ENCODE data around the gene SLC44A4.

The SLC44A4 gene

GRCh38 chr6:31881136-31881859, 2.5 kb upstream of the SLC44A4 start:
- H3F3A ChIP-seq (ENCODE audit: insufficient read depth, low read length), result no peaks in the 10 kb centered on the region
- H3K4me2 ChIP-seq (ENCODE audit: low read depth, low read length), result no peak overlapping the region
- no peaks in the 10 kb centered on the region for H3K27me3 ChIP-seq (replicated peaks; ENCODE audit: insufficient read depth, low read length)
- no peaks in the 10 kb centered on the region for H3K9me3 ChIP-seq (replicated peaks; ENCODE audit: insufficient read depth, low read length)
- no peak for DNase-seq
- H4K20me1 ChIP-seq (ENCODE audit: insufficient read depth, low read length), result no peaks in the 10 kb centered on the region
- no peak overlapping the region for H3K9ac ChIP-seq (ENCODE audit: low read length)
- no peaks in the 10 kb centered on the region for H3K36me3 ChIP-seq (replicated peaks; ENCODE audit: insufficient read depth, low read length)
- no peaks in the 10 kb centered on the region for H3K9me2 ChIP-seq (replicated peaks; ENCODE audit: insufficient read depth, low read length)
- no peaks in the 10 kb centered on the region for H3K79me2 ChIP-seq (ENCODE audit: low read length)
- no peak overlapping the region for H3K4me3 ChIP-seq (ENCODE audit: low read length)
- no peak overlapping the region for H3K27ac ChIP-seq (ENCODE audit: low read length)
- no peaks in the 10 kb centered on the region for H3K4me1 ChIP-seq (ENCODE audit: low read length)
- no peak for TF ChIP-seq EZH2 (optimal IDR thresholded peaks at IDR 0.05; ENCODE audit: low read depth, low read length)
- no peak overlapping the region for H2AFZ ChIP-seq (ENCODE audit: low read length)

- no peaks in the 10 kb centered on the region for H3K9me3 ChIP-seq (replicated peaks; ENCODE audit: insufficient read depth, low read length)
- H3K4me1 ChIP-seq (ENCODE audit: low read length), result no peaks in the 10 kb centered on the region
- H3K27me3 ChIP-seq (replicated peaks; ENCODE audit: insufficient read depth, low read length), result no peaks in the 10 kb centered on the region
- no peak overlapping the region for H2AFZ ChIP-seq (ENCODE audit: low read length)
- no peak overlapping the region for H3K4me2 ChIP-seq (ENCODE audit: low read depth, low read length)
- no peaks in the 10 kb centered on the region for H3K79me2 ChIP-seq (ENCODE audit: low read length)
- H3K9me2 ChIP-seq (replicated peaks; ENCODE audit: insufficient read depth, low read length), result no peaks in the 10 kb centered on the region
- no peaks in the 10 kb centered on the region for H3F3A ChIP-seq (ENCODE audit: insufficient read depth, low read length)
- no peak overlapping the region for H3K27ac ChIP-seq (ENCODE audit: low read length)
- H3K36me3 ChIP-seq (replicated peaks; ENCODE audit: insufficient read depth, low read length), result no peaks in the 10 kb centered on the region
- H3K9ac ChIP-seq (ENCODE audit: low read length), result no peak overlapping the region
- TF ChIP-seq EZH2 (optimal IDR thresholded peaks at IDR 0.05; ENCODE audit: low read depth, low read length), result no peak
- TF ChIP-seq EZH2phosphoT487 (IDR thresholded peaks at IDR 0.05; ENCODE audit: low read length), result no peak
- TF ChIP-seq CTCF (IDR thresholded peaks at IDR 0.05; ENCODE audit: low read length), result no peak
- no peak overlapping the region for H3K4me3 ChIP-seq (ENCODE audit: low read length)
- H4K20me1 ChIP-seq (ENCODE audit: insufficient read depth, low read length), result no peaks in the 10 kb centered on the region
- no peak for DNase-seq
Measured at GRCh38 chr6:31880616-31881015, 1.8 kb upstream of the SLC44A4 start.

GRCh38 chr6:31879901-31880300, 1.1 kb upstream of the SLC44A4 start:
- no peaks in the 10 kb centered on the region for H3K79me2 ChIP-seq (ENCODE audit: low read length)
- no peak overlapping the region for H3K9ac ChIP-seq (ENCODE audit: low read length)
- no peak for TF ChIP-seq EZH2phosphoT487 (IDR thresholded peaks at IDR 0.05; ENCODE audit: low read length)
- no peak for TF ChIP-seq CTCF (IDR thresholded peaks at IDR 0.05; ENCODE audit: low read length)
- no peak for TF ChIP-seq EZH2 (optimal IDR thresholded peaks at IDR 0.05; ENCODE audit: low read depth, low read length)
- no peaks in the 10 kb centered on the region for H3K9me2 ChIP-seq (replicated peaks; ENCODE audit: insufficient read depth, low read length)
- H3K4me2 ChIP-seq (ENCODE audit: low read depth, low read length), result no peak overlapping the region
- DNase-seq, result no peak
- H3K27ac ChIP-seq (ENCODE audit: low read length), result no peak overlapping the region
- no peaks in the 10 kb centered on the region for H3K36me3 ChIP-seq (replicated peaks; ENCODE audit: insufficient read depth, low read length)
- H3K4me3 ChIP-seq (ENCODE audit: low read length), result no peak overlapping the region
- H3F3A ChIP-seq (ENCODE audit: insufficient read depth, low read length), result no peaks in the 10 kb centered on the region
- H2AFZ ChIP-seq (ENCODE audit: low read length), result no peak overlapping the region
- H3K27me3 ChIP-seq (replicated peaks; ENCODE audit: insufficient read depth, low read length), result no peaks in the 10 kb centered on the region
- no peaks in the 10 kb centered on the region for H4K20me1 ChIP-seq (ENCODE audit: insufficient read depth, low read length)
- no peaks in the 10 kb centered on the region for H3K4me1 ChIP-seq (ENCODE audit: low read length)
- H3K9me3 ChIP-seq (replicated peaks; ENCODE audit: insufficient read depth, low read length), result no peaks in the 10 kb centered on the region

- Histone ChIP-seq H3K27ac (ENCODE audit: low read length) (no peak overlapping the region), H3K4me3 (ENCODE audit: low read length) (no peak overlapping the region), H3K27me3 (replicated peaks; ENCODE audit: insufficient read depth, low read length) (no peaks in the 10 kb centered on the region), H3K9me2 (replicated peaks; ENCODE audit: insufficient read depth, low read length) (no peaks in the 10 kb centered on the region), H3K36me3 (replicated peaks; ENCODE audit: insufficient read depth, low read length) (no peaks in the 10 kb centered on the region), H3K4me2 (ENCODE audit: low read depth, low read length) (no peak overlapping the region), H4K20me1 (ENCODE audit: insufficient read depth, low read length) (no peaks in the 10 kb centered on the region), H3K4me1 (ENCODE audit: low read length) (no peaks in the 10 kb centered on the region), H3K9ac (ENCODE audit: low read length) (no peak overlapping the region), H2AFZ (ENCODE audit: low read length) (no peak overlapping the region), H3K79me2 (ENCODE audit: low read length) (no peaks in the 10 kb centered on the region), H3K9me3 (replicated peaks; ENCODE audit: insufficient read depth, low read length) (no peaks in the 10 kb centered on the region), H3F3A (ENCODE audit: insufficient read depth, low read length) (no peaks in the 10 kb centered on the region)
- TF ChIP-seq EZH2phosphoT487 (IDR thresholded peaks at IDR 0.05; ENCODE audit: low read length), result no peak
- no peak for TF ChIP-seq EZH2 (optimal IDR thresholded peaks at IDR 0.05; ENCODE audit: low read depth, low read length)
- no peak for TF ChIP-seq CTCF (IDR thresholded peaks at IDR 0.05; ENCODE audit: low read length)
- DNase-seq, result no peak
Measured at GRCh38 chr6:31879143-31879542, 346 bp upstream of the SLC44A4 start.

Data from MM.1S (cell line).